ENCODE results near the gene HTRA2.
A peak's percentile ranks its signal among the peaks of the same experiment; 100 is the strongest.
"Not testable (repeated sequence)": the region's sequence is repeated elsewhere in the genome, so short reads cannot be mapped to it uniquely, and the experiment has no call there.

The HTRA2 gene

DNA sequence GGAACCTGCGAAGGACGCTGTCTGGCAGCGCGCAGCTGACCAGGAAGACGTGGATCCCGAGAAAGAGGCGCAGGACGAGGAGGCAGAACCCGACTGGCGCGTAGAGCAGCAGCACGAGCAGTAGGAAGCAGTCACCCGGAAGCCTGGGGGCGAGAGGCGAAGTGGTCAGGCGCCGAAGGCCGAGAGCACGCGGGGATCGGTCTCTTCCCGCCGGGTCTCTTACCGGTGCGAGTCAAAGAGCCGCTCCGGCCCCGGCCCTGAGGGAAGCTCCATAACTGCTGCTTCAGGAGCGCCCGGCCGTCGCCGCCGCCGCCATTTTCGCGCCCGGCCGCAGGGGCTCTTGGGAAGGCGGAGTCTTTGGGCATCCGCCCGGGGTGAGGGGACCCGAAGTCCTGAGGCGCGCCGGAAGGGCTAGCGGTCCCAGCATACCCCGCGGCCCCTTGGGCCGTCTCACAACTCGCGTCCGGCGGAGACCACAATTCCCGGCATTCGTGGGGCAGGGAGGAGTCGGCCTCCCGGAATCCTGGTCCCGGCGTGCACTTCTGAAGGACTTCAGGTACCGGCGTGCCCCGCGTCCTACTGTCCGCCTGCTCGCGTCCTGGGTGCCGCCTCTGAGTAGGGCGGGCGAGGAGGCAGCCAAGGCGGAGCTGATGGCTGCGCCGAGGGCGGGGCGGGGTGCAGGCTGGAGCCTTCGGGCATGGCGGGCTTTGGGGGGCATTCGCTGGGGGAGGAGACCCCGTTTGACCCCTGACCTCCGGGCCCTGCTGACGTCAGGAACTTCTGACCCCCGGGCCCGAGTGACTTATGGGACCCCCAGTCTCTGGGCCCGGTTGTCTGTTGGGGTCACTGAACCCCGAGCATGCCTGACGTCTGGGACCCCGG is at the start of gene HTRA2, which contains the start of gene AUP1:
Gene HTRA2 (plus strand): TSS at position 577 of the 882 bp plus-strand sequence. CDS start 74 bp downstream, at position 651.
Gene AUP1 (minus strand): TSS at position 350 of the 882 bp plus-strand sequence. CDS start 77 bp downstream, at position 273.
- ATAC-seq, result peak; percentile 92
- peak; percentile 93 for DNase-seq

DNA sequence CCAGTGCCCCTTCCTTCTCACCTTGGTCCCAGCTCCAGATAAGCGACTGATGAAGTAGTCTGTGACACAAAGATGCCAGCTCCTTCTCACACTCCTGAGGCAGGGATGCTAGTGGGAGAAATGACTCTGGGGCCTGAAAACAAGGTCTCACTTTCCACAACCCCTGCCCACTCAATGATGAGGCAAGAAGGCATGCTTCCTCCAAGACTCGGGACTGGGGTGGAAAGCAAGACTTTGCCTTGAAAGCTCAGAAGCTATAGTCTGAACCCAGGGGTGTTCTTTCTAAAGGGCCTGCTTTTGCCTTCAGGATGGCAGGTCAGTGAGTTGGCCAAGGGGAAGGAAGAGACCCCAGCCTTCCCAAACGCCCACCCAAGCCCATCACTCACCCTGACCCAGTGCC is 48.3 kb upstream of the HTRA2 start:
- no peak for DNase-seq
- no peak for ATAC-seq

DNA sequence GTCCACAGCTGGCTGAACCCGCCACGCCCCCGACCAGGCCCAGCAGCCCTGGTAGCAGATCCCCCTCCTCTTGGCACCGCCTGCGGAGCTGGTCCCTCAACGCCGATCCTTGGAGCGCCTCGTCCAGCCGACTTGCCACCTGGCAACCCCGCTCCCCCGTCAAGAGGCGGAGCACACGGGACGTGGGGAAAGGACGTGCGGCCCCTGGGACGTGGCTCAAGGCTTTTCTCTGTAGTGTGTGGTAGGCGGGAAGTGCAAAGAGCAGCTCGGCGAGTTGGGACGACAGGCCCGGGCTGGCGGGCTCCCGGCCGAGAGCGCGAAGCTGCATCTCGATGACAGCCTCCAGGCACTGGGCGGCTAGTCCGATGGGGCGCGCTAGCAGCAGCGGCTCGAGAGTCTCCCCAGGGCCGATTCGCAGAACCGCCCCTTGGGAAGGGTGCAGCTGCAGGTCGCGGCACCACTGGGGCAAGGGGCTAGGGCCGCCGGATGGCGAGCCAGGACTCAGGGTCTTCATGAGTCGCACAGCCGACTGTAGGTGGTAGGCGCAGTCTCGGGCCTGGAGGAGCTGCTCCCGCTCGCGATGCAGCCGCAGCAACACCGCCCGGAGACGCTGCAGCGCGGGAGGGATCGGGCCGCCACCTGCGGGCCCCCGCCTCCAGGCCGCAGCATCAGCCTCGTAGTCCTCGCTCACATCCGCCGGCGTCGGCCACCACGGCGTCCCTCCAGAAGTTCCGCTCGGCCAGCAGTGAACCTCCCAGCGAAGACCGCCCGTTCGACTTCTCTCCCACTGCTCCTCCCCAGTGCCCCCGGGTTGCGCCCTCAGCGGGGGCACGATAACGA is 47.6 kb upstream of the HTRA2 start:
- DNase-seq (peak; percentile 68), ATAC-seq (peak; percentile 44)

DNA sequence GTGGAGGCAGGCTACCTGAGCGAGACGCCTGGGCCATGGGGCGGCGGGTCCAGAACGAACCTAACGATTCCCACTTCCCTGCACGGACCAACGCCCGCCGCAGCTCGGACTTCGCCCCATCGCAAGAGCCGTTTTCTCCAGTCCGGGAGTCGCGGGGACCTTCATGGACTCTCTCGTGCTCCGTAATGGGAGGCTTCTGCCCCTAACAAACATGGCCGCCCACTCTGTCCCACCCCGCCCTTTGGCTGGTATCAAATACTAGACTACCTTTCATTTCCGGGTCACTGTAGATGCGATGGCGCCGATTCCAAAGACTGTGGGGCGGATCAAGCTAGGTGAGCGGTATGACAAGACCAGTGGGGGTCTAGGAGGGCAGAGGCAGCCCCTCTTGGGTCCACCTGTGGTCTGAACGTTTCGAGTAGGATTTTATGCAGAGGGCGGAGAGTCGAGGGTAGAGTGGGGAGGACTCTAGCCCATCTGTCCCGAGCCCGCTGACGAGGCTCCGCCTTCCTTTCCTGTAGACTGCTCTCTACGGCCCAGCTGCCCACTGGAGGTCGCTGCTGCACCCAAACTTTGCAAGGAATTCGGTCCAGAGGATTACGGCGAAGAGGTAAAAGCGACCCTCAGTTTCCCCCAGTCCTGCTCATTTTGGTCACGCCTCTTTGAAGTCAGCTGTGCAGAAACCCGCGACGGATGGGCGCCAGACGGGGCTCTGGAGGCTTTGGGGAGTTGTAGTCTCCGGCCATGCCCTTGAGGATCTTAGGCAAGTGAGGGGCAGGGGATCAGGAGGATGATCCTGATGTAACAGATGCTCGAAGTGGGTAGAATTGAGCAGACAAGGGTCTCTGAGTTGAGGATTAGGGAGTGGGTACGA is 46.7 kb upstream of the HTRA2 start, which contains the start of the genes CCDC142 and TTC31:
Gene CCDC142 (minus strand): TSS at position 198 of the 874 bp plus-strand sequence. CDS start 161 bp downstream, at position 37.
Gene TTC31 (plus strand): TSS at position 281 of the 874 bp plus-strand sequence. CDS start 15 bp downstream, at position 296.
- ATAC-seq (peak; percentile 93), DNase-seq (peak; percentile 94)

DNA sequence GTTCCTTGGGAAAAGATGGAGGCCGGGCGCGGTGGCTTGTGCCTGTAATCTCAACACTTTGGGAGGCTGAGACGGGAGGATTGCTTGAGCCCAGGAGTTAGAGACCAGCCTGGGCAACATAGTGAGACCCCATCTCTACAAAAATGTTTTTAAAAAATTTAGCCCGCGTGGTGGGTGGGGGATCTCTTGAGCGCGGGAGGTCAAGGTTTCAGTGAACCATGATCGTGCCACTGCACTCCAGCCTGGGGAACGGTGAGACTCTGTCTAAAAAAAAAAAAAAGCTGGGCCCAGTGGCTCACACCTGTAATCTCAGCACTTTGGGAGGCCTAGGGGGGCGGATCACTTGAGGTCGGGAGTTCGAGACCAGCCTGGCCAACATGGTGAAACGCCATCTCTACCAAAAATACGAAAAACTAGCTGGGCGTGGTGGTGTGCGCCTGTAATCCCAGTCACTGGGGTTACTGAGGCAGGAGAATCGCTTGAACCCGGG is 46.0 kb upstream of the HTRA2 start:
- ATAC-seq, DNase-seq: not testable (repeated sequence)

DNA sequence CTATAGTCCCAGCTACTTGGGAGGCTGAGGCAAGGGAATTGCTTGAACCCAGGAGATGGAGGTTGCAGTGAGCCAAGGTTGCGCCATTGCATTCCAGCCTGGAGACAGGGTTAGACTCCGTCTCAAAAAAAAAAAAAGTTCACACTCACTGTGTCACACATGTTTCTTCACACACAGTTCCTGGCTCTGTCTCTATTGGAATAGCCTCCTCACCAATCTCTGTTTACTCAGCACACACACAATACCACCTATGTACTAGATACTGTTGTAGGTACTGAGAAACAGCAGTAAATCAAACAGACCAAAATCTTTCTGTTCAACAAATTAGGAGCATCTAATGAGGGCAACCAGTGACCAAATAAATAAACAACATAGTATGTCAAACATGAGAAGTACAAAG is 43.6 kb upstream of the HTRA2 start:
- DNase-seq (no peak), ATAC-seq (no peak)

DNA sequence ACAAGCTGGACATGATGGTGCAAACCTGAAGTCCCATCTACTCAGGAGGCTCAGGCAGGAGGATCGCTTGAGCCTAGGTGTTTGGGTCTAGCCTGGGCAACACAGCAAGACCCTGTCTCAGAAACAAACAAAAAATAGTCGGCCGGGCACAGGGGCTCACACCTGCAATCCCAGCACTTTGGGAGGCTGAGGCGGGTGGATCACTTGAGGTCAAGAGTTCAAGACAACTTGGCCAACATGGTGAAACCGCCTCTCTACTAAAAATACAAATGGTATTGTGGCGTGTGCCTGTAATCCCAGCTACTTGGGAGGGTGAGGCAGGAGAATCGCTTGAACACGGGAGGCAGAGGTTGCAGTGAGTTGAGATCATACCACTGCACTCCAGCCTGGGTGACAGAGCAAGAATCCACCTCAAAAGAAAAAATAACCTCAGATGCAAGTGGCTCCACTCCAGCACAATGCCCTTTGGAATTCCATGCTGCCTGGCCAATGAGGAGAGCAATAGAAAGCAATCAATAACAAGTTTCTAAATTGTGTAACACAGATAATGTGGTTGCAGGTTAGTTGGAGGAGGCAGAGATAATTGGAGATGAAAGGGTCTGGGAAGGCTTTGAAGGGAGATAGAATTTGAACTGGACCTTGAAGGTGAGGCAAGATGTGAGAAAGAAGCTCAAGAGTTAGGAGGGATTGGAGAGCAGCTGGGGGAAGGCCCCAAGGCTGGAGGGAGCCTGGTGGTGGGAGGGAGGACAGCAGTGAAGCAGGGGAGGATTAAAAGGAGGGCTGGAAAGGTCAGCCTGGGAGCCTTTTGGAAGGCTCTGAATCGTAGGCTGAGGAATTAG is 40.9 kb upstream of the HTRA2 start:
- DNase-seq (no peak), ATAC-seq (no peak)

DNA sequence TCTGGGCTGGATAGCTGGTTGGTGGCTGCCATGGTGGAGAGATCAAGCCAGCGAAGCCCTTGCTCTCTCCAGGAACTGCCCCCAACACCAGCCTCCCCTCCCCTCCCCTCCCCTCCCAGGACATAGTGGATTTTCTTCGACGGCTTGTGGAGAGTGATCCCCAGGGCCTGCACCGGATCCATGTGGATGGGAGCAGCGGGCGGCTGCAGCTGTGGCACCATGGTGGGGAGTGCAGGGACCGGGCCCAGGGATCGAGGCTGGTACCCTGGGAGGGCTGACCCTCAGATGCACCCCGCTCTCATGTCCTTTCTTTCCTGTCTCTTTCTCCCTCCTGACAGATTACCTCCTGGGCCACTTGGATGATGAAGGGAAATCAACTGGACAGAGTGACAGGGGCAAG is 39.8 kb upstream of the HTRA2 start:
- ATAC-seq (no peak), DNase-seq (no peak)

DNA sequence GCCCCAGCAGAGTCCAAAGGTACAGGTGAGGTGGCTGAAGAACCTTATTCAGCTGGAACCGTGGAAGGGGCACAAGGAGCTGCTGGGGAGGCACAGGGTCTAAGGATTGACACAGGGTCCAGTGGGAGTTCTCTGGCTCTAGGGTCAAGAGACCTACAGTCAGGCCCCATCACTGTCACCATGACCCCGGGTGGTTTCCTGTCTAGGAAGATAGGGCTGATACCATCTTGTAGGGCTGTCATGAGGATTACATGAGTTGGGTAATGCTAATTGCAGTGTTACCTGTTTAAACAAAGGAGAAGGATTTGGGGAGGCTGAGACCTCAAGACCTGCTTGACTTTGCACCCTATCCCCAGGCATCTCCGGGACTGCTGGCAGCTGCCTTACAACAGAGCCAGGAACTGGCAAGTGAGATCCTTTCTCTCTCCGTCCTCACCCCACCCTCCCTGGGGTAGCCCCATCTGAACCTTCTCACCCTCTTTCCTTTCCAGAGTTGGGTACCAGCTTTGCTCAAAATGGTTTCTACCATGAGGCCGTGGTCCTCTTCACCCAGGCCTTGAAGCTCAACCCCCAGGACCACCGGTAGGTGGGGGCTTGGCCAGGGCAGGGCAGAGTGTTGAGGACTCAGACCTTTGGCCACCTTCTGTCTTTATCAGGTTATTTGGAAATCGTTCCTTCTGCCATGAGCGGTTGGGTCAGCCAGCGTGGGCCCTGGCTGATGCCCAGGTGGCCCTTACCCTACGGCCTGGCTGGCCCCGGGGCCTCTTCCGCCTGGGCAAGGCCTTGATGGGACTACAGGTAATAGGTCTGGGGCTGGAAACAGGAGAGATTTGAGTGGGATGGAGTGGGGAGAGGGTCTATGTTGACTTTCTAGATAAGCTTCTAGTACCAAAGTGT is 37.8 kb upstream of the HTRA2 start:
- DNase-seq (no peak), ATAC-seq (no peak)

DNA sequence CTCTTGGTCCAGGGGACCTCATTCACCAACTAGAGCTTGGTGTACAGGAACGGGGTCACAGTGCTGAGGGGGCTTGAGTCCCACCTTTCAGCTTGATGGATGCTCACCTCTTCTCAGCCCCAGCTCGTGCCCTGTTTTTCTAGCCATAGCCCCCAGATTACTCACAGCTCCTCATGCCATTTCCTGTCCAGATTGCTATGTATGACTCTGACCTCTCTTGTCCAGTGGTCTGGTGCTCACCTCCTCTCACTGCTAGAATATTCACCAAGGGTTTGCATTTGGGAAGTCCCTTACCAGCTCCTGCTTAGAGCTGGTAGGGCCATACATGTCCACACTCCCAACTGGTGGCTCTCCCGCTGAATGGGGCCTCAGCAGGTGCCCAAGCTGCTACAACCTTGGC is 36.2 kb upstream of the HTRA2 start:
- DNase-seq (no peak), ATAC-seq (no peak)

DNA sequence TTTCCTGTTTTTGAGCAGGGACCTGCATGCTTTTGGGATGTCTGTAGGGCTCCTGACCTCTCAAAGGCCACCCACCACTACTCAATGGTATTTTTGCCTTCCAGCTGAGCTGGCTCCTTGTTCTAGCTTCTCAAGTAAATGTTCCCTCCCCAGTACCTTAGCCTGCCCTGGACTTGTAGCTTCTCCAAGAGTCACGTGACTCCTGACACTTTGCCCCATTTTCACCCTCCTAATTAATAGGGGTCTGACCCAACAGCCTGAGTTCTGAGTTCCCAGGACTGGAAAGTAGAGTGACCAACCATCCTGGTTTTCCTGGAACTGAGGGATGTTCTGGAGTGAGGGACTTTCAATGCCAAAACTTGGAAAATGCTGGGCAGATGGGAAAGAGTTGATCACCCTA is 34.3 kb upstream of the HTRA2 start:
- no peak for ATAC-seq
- DNase-seq, result no peak

DNA sequence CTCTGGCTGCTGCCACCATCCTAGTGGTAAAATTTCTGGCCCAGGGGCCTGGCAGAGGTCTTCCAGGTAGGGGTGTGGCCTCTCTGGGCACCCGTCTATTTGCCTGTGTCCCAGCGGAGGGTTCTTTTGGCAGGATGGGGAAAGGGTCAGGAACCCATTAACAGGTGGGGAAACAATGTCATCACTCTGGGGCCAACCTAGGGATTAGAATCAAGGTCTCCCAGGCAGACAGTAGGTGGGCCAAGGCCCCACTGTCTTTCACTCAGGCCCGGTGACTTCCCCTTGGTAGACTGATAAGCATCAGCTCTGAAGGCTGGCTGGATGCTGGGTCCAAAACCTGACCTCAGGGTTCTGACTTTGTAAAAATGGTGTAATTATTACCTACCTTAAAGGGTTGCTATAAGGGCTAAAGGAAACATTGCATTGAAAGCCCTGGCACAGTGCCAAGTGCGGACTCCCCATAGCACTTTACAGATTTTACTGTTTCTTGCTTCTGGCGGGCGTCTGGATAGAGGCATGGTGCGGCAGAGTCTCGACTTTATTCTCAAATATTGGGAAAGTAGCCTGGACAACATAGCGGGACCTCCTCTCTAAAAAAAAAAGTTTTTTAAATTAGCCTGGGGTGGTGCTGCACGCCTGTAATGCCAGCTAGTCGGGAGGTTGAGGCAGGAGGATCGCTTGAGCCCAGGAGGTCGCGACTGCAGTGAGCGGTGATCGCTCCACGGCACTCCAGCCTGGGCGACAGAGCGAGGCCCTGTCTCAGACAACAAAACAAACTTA is 32.5 kb upstream of the HTRA2 start:
- ATAC-seq, result no peak

DNA sequence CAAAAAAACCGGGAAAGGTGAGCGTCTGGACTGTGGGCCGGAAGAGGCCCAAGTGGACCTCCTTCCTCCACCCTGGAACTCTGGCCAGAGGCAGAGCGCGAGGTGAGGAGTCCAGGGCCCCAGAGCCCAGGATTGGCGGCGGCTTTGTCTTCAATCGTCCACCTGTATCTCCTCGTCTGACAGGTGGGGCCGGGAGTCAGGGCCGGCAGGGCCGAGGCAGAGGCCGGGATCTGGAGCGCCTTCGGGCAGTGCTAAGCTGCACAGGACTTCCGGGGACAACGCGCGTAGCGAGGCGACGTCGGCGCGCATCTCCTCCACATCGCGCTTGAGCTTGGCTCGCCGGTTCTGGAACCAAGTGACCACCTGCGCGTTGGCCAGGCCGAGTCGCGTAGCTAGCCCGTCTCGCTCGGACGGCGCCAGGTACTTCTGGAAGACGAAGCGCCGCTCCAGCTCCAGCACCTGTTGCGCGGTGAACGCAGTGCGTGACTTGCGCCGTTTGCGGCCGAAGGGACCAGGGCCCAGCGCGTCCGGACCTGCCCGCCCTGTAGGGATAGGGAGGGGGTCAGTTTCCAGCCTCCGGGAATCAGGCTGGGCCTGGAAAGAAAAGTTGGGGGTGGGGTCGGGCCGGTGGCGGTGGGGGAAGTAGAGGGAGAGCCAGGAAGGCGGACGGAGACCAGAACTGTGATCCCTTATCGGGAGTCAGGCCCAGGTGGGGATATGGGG is 31.8 kb upstream of the HTRA2 start:
- no peak for ATAC-seq

More for the DNA sequence above, 32.5 kb upstream of the HTRA2 start:
- DNase-seq, result no peak

DNA sequence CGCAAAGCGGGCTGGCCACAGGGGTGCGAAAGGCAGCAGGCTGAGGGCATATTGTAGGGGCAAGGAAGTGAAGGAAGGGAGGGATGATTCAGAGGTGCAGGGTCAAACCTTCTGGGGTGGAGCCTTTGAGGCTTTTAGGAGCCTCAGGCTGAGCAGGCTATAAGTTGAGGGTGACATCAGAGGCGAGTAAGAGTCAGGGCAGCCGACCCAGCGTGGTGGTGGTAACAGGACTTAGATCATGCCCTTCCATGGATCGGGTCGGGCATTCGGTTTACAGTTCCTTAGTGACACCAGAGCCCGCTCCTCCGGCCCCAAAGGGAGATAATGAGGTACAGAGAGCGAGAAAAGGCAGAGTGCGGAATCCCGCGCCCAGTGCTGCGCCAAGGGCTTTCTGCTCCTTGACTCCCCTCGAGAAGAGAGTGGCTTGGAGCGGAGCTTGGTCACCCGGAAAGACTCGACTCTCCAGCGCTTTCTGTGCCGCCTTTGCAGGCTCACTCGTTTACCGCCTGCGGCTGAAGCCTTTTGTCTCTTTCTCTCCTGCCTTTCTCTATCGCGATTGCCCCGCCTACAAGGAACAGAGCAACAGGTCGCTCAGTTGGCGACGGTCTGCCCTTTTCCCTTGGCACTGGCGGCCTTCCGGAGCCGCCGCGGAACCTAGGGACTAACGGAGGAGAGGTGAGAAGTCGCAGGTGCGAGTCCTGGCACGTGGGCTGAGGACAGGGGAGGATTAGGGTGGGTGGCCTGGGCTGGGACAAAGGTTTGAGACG is 31.1 kb upstream of the HTRA2 start:
- peak; percentile 66 for ATAC-seq
- DNase-seq, result peak; percentile 46

More for the DNA sequence above, 31.8 kb upstream of the HTRA2 start:
- peak; percentile 39 for DNase-seq

DNA sequence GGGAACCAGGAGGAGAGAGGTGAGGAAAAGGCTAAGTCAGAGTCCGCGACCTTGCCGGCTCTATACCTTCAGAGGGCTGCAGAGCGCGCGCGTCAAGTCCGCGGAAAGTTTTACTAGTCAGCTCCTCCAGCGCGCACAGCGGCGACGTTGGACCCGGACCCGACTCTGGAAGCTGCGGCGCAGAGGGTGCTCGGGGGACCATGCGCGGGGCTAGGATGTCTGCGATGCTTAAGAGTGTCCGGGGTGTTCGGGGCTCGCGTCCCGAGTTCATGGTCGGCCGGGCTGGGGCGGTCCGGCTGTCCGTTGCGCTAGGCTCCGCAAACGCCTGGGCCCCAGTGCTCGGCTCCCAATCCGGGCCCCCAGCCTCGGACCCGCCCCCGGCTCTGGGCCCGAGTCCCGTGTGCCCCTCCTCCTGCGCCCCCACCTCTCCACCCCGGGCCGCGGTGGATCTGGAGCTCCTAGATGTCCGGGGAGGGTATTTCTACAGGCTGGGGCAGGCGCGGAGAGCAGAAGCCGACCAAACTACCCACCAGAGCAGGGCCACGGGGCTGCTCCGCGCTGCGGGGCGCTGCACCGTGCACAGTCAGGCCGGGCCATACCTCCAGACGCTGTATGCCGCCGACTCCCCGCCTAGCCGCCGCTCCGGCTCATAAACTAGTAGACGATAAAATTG is 30.3 kb upstream of the HTRA2 start, which contains the start of gene LBX2:
Gene LBX2 (minus strand): TSS at position 337 of the 673 bp plus-strand sequence. CDS start 66 bp downstream, at position 271.
- peak; percentile 54 for DNase-seq
- peak; percentile 38 for ATAC-seq

DNA sequence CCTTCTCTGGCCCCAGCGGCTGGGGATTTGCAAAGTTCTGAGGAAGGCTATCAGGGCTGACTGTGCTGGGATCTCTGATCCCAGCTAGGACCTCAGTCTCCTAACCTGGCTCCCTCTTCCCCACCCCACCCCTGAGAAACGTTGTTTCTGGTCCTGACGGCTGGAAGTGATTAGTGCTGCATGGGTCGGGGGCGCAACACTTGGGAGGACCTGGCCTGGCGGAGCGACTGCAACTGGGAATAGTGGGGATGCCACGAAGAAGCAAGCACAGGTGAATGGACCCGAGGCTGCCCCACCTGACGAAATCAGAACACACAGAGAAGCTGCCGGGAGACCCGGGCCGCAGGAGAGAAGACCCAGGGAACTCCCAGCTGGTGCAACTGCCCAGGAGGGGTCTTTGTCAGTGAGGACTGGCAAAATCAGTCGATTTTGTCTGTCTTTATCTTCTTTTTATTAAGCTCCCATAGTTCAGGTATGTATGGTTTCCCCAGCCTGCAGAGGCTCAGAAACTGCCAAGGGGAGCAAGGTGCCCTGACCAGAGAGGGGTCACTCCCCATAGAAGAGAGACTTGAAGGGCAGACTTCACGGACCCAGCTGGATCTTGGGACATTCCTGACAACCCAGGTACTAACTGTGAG is 29.7 kb upstream of the HTRA2 start:
- DNase-seq (no peak), ATAC-seq (no peak)
